ENCODE data around the gene ZBED1.
"Not testable (repeated sequence)": the region's sequence is repeated elsewhere in the genome, so short reads cannot be mapped to it uniquely, and the experiment has no call there.

Gene ZBED1

GRCh38 chrX:2471641-2472040 lies 29.1 kb downstream of the ZBED1 start:
- DNase-seq: no peak

DNA sequence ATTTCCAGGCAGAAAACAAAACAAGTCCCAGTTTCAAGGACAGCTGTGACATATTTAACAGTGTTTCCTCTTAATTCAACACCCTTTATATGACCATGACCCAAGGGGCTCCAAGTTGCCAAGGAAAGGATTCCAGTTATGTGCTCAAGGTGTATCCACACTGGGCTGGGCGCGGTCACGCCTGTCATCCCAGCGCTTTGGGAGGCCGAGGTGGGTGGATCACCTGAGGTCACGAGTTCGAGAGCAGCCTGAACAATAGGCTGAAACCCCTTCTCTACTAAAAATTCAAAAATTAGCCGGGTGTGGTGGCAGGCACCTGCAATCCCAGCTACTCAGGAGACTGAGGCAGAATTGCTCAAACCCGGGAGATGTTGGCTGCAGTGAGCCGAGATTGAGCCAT lies 29.6 kb downstream of the ZBED1 start:
- DNase-seq: not testable (repeated sequence)

DNA sequence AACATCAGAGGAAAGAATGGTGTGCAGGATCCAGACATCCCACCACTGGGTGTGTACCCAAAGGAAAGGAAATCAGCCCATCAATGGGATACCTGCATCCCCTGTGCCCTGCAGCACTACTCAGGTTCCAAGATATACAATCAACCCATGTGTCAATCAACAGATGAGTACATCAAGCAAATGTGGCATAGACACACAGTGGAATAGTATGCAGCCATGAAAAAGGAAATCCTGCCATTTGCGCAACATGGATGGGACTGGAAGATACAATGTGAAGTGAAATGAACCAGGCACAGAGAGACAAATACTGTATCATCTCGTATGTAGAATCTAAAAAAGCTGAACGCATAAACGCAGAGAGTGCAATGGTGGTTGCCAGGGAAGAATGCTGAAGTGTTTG lies 30.9 kb downstream of the ZBED1 start:
- DNase-seq: not testable (repeated sequence)

DNA sequence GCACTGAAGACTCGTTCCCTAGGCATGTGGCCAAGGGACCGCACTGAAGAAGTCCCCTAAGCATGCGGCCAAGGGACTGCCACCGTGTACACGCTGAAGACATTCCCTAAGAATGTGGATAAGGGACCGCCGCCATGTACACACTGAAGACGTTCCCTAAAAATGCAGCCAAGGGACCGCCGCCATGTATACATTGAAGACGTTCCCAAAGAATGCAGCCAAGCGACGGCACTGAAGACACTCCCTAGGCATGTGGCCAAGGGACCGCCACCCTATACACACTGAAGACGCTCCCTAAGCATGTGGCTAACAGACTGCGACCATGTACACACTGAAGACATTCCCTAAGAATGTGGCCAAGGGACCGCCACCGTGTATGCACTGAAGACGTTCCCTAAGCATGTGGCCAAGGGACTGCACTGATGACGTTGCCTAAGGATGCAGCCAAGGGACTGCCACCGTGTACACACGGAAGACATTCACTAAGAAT lies 31.5 kb downstream of the ZBED1 start:
- no peak for DNase-seq

GRCh38 chrX:2468261-2469195 lies 32.2 kb downstream of the ZBED1 start:
- DNase-seq: no peak

GRCh38 chrX:2466876-2467656 lies 33.7 kb downstream of the ZBED1 start:
- no peak for DNase-seq

DNA sequence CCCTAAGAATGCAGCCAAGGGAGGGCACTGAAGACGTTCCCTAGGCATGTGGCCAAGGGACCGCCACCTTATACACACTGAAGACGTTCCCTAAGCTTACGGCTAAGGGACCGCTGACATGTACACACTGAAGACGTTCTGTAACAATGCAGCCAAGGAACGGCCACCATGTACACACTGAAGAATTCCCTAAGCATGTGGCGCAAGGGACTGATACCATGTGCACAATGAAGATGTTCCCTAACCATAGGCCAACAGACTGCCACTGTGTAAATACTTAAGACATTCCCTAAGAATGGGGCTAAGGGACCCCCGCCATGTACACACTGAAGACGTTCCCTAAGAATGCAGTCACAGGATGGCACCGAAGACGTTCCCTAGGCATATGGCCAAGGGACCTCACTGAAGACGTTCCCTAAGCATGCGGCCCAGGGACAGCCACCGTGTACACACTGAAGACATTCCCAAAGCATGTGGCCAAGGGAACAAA lies 36.1 kb downstream of the ZBED1 start:
- no peak for DNase-seq

DNA sequence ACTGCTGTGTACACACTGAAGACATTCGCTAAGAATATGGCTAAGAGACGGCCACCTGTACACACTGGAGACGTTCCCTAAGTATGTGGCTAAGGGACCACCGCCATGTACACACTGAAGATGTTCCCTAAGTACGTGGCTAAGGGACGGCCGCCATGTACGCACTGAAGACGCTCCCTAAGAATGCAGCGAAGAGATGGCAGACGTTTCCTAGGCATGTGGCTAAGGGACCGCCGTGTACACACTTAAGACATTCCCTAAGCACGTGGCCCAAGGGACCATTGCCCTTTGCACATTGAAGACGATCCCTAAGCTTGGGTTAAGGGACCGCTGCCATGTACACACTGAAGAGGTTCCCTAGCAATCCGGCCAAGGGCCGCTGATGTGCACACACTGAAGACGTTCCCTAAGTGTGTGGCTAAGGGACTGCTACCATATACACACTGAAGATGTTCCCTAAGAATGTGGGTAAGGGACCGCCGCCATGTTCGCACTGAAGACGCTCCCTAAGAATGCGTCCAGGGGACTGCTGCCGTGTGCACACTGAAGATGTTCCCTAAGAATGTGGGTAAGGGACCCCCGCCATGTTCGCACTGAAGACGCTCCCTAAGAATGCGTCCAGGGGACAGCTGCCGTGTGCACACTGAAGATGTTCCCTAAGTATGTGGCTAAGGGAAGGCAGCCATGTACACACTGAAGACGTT lies 36.7 kb downstream of the ZBED1 start:
- DNase-seq: no peak

- not testable (repeated sequence) for DNase-seq
These were observed 37.3 kb downstream of the ZBED1 start for GRCh38 chrX:2463481-2463880.

GRCh38 chrX:2462780-2463179 lies 38.0 kb downstream of the ZBED1 start:
- no peak for DNase-seq

- DNase-seq: no peak
These were observed 38.7 kb downstream of the ZBED1 start for GRCh38 chrX:2462074-2462473.

DNA sequence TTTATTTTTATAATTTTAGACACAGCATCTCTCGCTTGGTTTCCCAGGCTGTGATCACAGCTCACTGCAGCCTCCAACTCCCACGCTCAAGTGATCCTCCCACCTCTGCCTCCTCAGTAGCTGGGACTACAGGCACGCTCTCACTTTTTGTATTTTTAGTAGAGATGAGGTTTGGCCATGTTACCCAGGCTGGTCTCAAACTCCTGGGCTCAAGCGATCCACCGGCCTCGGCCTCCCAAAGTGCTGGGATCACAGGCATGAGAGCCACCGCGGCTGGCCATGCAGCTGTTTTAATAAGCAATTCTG lies 39.1 kb downstream of the ZBED1 start:
- DNase-seq: no peak

DNA sequence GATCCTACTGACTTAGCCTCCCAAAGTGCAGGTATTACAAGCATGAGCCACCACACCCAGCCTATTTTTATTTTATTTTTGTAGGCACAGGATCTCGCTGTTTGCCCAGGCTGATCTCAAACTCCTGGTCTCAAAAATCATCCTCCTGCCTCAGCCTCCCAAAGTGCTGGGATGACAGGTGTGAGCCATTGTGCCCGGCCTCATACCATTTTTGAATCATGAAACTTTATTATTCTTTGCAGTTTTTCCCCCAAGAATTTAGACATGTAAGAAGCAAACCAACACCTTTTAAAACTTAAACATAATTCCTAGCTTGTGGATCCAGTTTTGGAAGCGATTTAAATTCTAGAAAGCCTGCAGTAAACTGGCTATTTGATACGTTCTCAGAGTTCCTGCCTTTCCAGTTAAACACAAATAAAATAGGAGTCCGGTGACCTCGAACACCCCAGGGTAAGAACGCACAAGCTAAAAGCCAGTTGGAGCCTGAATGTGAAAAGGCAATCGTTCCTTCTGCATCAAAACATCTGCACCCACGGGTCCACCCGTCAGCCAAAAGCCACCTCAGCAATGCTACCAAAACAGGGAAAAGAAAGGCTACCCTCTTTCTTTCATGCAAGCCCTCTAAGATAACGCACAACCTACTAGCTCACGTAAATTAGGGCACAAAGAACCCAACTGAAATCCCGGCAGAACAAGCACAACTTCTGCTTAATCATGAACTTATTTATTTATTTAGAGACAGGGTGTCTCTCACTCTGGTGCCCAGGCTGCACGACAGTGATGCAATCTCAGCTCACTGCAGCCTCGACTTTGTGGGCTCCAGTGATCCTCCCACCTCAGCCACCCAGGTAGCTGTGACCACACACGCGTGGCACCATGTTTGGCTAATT lies 39.7 kb downstream of the ZBED1 start:
- DNase-seq: not testable (repeated sequence)

DNA sequence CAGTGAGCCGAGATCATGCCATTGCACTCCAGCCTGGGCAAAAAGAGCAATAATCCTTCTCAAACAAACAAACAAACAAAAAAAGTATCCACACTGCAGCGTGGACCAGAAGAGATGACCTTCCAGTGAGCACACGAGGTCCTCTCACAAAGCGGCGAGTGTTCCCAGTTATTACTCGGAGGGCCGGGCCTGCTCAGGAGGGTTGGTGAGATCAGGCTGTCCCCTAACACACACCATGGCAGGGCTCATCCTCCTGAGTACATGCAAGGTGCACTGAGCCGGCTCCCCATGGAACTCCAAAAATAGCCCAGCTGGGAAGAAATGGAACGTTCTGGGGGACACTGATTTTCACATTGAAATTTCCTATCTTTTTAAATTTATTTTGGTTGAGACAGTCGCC lies 40.7 kb downstream of the ZBED1 start:
- not testable (repeated sequence) for DNase-seq

DNA sequence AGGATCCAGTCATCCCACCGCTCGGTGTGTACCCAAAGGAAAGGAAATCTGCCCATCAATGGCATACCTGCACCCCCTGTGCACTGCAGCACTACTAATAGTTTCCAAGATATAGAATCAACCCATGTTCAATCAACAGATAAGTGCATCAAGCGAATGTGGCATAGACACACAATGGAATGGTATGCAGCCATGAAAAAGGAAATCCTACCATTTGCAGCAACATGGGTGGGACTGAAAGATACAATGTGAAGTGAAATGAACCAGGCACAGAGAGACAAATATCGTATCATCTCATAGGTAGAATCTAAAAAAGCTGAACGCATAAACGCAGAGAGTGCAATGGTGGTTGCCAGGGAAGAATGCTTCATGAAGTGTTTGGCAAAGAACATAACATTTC lies 42.5 kb downstream of the ZBED1 start:
- no peak for DNase-seq

DNA sequence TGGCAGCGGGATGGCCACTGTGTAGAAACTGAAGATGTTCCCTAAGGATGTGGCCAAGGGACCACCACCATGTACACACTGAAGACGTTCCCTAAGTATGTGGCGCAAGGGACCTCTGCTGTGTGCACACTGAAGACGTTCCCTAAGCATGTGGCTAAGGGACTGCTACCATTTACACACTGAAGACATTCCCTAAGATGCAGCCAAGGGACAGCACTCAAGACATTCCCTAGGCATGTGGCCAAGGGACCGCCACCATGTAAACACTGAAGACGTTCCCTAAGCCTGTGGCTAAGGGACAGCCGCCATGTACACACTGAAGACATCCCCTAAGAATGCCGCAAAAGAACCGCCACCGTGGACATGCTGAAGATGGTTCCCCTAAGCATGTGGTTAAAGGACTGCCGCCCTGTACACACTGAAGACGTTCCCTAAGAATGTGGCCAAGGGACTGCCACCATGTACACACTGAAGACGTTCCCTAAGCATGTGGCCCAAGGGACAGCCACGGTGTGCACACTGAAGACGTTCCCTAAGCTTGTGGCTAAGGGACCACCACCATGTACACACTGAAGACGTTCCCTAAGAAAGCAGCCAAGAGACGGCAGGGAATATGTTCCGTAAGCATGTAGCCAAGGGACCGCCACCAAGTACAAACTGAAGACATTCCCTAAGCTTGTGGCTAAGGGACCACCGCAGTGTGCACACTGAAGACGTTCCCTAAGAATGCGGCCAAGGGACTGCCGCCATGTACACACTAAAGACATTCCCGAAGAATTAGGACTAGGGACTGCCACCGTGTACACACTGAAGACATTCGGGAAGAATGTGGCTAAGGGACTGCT lies 43.3 kb downstream of the ZBED1 start:
- no peak for DNase-seq

DNA sequence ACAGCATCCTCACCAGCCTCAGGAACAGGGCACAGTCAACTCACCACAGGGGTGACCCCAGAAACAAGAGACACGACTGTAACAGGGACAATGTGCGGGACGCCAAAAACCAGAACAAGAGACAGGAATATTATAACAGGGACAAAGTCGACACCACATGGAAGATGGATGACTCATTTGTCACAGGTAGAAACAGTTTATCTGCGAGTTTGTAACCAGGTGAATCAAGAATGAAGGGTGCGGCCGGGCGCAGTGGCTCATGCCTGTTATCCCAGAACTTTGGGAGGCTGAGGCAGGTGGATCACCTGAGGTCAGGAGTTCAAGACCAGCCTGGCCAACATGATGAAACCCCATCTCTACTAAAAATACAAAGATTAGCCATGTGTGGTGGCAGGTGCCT lies 44.7 kb downstream of the ZBED1 start:
- DNase-seq: not testable (repeated sequence)

DNA sequence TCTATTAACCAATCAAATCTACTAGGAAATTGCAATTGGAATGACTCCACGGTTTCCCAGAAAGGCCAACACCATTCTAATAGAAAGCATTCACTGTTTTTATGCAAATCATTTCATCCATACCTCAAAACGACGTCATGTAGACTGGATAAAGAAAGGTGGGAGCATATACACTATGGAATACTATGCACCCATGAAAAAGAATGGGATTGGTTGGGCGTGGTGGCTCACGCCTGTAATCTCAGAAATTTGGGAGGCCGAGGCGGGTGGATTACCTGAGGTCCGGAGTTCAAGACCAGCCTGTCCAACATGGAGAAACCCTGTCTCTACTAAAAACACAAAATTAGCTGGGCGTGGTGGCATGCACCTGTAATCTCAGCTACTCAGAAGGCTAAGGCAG lies 46.2 kb downstream of the ZBED1 start:
- DNase-seq: not testable (repeated sequence)

GRCh38 chrX:2452799-2453198 lies 48.0 kb downstream of the ZBED1 start:
- no peak for DNase-seq

GRCh38 chrX:2452317-2452784 lies 48.4 kb downstream of the ZBED1 start:
- DNase-seq: no peak

Data from SHP77 (cell line).